ENCODE data around the gene STXBP3. TPM values are rescaled to one million over a fixed set of nuclear protein-coding genes. Genes with fewer than 3 reads are reported as not detected.

Gene STXBP3
- total and polyA plus RNA-seq, 9 of the 15 experiments (the other 6 are each of a cell fraction or from before 2014, with no cell fraction given), result 32.5 to 52.5 (median 39.2) TPM

DNA sequence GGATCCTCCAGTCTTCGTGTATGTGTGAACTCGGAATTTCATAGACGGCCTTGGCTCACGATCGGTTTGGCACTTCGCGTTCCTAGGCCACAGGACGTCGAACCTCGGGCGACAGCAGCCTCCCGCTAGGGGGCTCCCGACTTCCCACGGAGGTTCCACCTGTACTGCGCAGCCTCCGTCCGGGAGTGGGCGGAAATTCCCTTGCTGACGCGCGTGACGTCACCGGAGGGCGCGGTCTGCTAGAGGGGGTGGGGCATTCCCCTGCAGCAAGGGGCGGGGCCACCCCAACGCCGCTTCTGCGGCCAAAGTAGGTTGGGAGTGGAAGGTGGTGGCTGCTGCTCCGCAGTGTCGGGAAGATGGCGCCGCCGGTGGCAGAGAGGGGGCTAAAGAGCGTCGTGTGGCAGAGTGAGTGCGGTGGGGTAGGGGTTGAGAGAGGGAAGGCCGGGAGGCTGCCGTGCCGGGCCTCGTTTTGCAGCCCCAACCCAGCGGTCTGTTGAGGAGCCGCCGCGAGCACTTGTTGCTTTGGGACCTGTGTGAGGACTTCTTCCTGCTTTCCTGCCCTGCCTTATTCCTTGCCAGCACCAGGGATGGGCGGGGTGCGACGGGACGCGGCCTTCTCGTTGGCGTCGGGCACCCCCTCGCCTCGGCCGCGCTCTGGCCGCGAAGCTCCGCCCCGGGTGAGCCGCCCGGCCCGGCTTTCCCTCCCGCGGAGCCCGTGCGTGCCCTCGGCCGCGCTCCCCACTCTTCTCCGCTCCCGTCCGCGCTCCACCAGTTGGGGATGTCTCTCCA, at the start of gene STXBP3 (continued):
- TF ChIP-seq, protein P1, sequence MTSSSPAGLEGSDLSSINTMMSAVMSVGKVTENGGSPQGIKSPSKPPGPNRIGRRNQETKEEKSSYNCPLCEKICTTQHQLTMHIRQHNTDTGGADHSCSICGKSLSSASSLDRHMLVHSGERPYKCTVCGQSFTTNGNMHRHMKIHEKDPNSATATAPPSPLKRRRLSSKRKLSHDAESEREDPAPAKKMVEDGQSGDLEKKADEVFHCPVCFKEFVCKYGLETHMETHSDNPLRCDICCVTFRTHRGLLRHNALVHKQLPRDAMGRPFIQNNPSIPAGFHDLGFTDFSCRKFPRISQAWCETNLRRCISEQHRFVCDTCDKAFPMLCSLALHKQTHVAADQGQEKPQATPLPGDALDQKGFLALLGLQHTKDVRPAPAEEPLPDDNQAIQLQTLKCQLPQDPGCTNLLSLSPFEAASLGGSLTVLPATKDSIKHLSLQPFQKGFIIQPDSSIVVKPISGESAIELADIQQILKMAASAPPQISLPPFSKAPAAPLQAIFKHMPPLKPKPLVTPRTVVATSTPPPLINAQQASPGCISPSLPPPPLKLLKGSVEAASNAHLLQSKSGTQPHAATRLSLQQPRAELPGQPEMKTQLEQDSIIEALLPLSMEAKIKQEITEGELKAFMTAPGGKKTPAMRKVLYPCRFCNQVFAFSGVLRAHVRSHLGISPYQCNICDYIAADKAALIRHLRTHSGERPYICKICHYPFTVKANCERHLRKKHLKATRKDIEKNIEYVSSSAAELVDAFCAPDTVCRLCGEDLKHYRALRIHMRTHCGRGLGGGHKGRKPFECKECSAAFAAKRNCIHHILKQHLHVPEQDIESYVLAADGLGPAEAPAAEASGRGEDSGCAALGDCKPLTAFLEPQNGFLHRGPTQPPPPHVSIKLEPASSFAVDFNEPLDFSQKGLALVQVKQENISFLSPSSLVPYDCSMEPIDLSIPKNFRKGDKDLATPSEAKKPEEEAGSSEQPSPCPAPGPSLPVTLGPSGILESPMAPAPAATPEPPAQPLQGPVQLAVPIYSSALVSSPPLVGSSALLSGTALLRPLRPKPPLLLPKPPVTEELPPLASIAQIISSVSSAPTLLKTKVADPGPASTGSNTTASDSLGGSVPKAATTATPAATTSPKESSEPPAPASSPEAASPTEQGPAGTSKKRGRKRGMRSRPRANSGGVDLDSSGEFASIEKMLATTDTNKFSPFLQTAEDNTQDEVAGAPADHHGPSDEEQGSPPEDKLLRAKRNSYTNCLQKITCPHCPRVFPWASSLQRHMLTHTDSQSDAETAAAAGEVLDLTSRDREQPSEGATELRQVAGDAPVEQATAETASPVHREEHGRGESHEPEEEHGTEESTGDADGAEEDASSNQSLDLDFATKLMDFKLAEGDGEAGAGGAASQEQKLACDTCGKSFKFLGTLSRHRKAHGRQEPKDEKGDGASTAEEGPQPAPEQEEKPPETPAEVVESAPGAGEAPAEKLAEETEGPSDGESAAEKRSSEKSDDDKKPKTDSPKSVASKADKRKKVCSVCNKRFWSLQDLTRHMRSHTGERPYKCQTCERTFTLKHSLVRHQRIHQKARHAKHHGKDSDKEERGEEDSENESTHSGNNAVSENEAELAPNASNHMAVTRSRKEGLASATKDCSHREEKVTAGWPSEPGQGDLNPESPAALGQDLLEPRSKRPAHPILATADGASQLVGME (CRISPR knock-in tag; IDR thresholded peaks at IDR 0.05), result no peak
- TF ChIP-seq, protein P2, sequence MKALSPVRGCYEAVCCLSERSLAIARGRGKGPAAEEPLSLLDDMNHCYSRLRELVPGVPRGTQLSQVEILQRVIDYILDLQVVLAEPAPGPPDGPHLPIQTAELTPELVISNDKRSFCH (CRISPR knock-in tag; IDR thresholded peaks at IDR 0.05), result no peak
- TF ChIP-seq, protein P2 (tag; IDR thresholded peaks at IDR 0.05), result peak; percentile 85
- TF ChIP-seq LCOR (CRISPR knock-in tag; IDR thresholded peaks at IDR 0.05) (peak; percentile 83), MCM7 (IDR thresholded peaks at IDR 0.05) (no peak)
- TF ChIP-seq, protein P3, sequence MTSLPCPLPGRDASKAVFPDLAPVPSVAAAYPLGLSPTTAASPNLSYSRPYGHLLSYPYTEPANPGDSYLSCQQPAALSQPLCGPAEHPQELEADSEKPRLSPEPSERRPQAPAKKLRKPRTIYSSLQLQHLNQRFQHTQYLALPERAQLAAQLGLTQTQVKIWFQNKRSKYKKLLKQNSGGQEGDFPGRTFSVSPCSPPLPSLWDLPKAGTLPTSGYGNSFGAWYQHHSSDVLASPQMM (CRISPR knock-in tag; IDR thresholded peaks at IDR 0.05), result no peak
- TF ChIP-seq, protein P4, sequence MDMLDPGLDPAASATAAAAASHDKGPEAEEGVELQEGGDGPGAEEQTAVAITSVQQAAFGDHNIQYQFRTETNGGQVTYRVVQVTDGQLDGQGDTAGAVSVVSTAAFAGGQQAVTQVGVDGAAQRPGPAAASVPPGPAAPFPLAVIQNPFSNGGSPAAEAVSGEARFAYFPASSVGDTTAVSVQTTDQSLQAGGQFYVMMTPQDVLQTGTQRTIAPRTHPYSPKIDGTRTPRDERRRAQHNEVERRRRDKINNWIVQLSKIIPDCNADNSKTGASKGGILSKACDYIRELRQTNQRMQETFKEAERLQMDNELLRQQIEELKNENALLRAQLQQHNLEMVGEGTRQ (CRISPR knock-in tag; IDR thresholded peaks at IDR 0.05), result no peak
